ENCODE results near the gene ADTRP. TPM values are rescaled to one million over a fixed set of nuclear protein-coding genes. Genes with fewer than 3 reads are reported as not detected.

ADTRP gene
- total and polyA plus RNA-seq, 2 donors (not counting 1 experiment from before 2014, with no cell fraction given), result 0.18 to 1.2 TPM

DNA sequence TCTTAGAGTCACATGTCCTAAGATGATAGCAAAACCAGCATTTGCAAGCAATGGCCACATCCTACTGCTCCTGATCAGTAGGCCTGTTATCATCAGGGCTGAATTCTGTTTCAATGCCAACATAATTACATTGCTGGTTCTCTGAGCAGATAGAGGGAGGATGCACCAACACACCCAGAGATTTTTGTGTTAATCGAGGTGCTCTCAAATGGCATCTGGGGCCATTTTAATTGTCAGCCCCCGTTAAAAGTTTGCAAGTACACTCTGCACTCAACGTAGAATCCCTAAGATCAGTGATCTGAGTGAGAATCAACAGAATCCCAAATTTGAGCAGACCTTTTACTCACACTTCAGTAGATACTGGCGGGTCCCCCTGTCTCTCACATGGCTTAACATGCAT lies 24.8 kb downstream of the ADTRP start:
- H3K4me2 ChIP-seq (replicated peaks; ENCODE audit: low read depth, low read length, poor library complexity, severe bottlenecking), result no peak overlapping the region
- intact Hi-C loops (cut with micrococcal nuclease), result no loop called here
- no peak for DNase-seq

GRCh38 chr6:11752360-11752759 lies 26.2 kb downstream of the ADTRP start:
- no peak overlapping the region for H3K4me3 Mint-ChIP-seq
- CTCF ChIA-PET, result interaction anchor here (1.2 kb wide), 1 partner anchor 8 kb away, joined by 3 read pairs; no protein-coding TSS in a partner anchor
- H3K27ac ChIP-seq (ENCODE audit: low read length in 2 of 2), result no peak overlapping the region

More for the DNA sequence above, 24.8 kb downstream of the ADTRP start:
- Histone ChIP-seq H3K27ac (ENCODE audit: low read length in 2 of 2) (no peak overlapping the region), H3K79me2 (ENCODE audit: control insufficient read depth, insufficient read depth, low read length) (no peaks in the 10 kb centered on the region), H3K9me3 (ENCODE audit: control extremely low read depth in 1 of 3, control insufficient read depth in 2 of 3, insufficient read depth in 1 of 3, low read length in 2 of 3) (no peaks in the 10 kb centered on the region), H4K20me1 (ENCODE audit: control insufficient read depth, insufficient read depth, low read length, poor library complexity, severe bottlenecking) (no peaks in the 10 kb centered on the region), H3K27me3 (replicated peaks in 1 of 4; ENCODE audit: control extremely low read depth in 1 of 4, control insufficient read depth in 3 of 4, insufficient read depth in 4 of 4, low read length in 3 of 4) (peaks cover 0 to 9% (median 2%) of the 10 kb centered on the region in 4 experiments), H3K4me1 (ENCODE audit: control insufficient read depth in 2 of 2, insufficient read depth in 2 of 2, low read length in 2 of 2) (no peaks in the 10 kb centered on the region), H3K9ac (ENCODE audit: low read length) (no peak overlapping the region), H3K36me3 (replicated peaks in 1 of 2; ENCODE audit: control extremely low read depth in 1 of 2, control insufficient read depth in 1 of 2, extremely low read depth in 1 of 2, insufficient read depth in 2 of 2, low read length in 1 of 2) (no peaks in the 10 kb centered on the region), H3K4me3 (ENCODE audit: control extremely low read depth in 1 of 5, extremely low read depth in 1 of 5, insufficient read depth in 1 of 5, low read depth in 2 of 5, low read length in 4 of 5) (no peak overlapping the region), H2AFZ (ENCODE audit: insufficient read depth, low read depth, low read length, poor library complexity, severe bottlenecking) (no peak overlapping the region)
- 92% methylated on average over 4 of the region's 4 CpGs for WGBS (ENCODE audit: insufficient coverage)
- CTCF ChIA-PET, result no interaction called here
- TF ChIP-seq, protein P1, sequence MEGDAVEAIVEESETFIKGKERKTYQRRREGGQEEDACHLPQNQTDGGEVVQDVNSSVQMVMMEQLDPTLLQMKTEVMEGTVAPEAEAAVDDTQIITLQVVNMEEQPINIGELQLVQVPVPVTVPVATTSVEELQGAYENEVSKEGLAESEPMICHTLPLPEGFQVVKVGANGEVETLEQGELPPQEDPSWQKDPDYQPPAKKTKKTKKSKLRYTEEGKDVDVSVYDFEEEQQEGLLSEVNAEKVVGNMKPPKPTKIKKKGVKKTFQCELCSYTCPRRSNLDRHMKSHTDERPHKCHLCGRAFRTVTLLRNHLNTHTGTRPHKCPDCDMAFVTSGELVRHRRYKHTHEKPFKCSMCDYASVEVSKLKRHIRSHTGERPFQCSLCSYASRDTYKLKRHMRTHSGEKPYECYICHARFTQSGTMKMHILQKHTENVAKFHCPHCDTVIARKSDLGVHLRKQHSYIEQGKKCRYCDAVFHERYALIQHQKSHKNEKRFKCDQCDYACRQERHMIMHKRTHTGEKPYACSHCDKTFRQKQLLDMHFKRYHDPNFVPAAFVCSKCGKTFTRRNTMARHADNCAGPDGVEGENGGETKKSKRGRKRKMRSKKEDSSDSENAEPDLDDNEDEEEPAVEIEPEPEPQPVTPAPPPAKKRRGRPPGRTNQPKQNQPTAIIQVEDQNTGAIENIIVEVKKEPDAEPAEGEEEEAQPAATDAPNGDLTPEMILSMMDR (IDR thresholded peaks at IDR 0.05), result no peak
- no peak for TF ChIP-seq EZH2 (IDR thresholded peaks at IDR 0.05; ENCODE audit: borderline replicate concordance, insufficient read depth, low read depth, low read length, poor library complexity, severe bottlenecking)
- H3K9me3 Mint-ChIP-seq (ENCODE audit: insufficient read depth), result no peaks in the 10 kb centered on the region
- no peak overlapping the region for H3K27ac Mint-ChIP-seq
- no peak for ATAC-seq (ENCODE audit: low read depth)
- H3K27me3 Mint-ChIP-seq, result peaks cover 25% of the 10 kb centered on the region
- no peak overlapping the region for H3K4me3 Mint-ChIP-seq
- no peaks in the 10 kb centered on the region for H3K4me1 Mint-ChIP-seq
- POLR2A ChIA-PET, result no interaction called here

More at GRCh38 chr6:11752360-11752759, 26.2 kb downstream of the ADTRP start:
- peaks cover 21% of the 10 kb centered on the region for H3K27me3 Mint-ChIP-seq
- H3K9me3 Mint-ChIP-seq (ENCODE audit: insufficient read depth), result no peaks in the 10 kb centered on the region
- ATAC-seq (ENCODE audit: low read depth) (no peak), DNase-seq (no peak)
- intact Hi-C loops (cut with micrococcal nuclease), result no loop called here
- Histone ChIP-seq H3K9ac (ENCODE audit: low read length) (no peak overlapping the region), H4K20me1 (ENCODE audit: control insufficient read depth, insufficient read depth, low read length, poor library complexity, severe bottlenecking) (no peaks in the 10 kb centered on the region), H3K4me1 (ENCODE audit: control insufficient read depth in 2 of 2, insufficient read depth in 2 of 2, low read length in 2 of 2) (no peaks in the 10 kb centered on the region), H3K79me2 (ENCODE audit: control insufficient read depth, insufficient read depth, low read length) (no peaks in the 10 kb centered on the region), H3K27me3 (replicated peaks in 1 of 4; ENCODE audit: control extremely low read depth in 1 of 4, control insufficient read depth in 3 of 4, insufficient read depth in 4 of 4, low read length in 3 of 4) (peaks cover 0 to 9% (median 2%) of the 10 kb centered on the region in 4 experiments), H3K4me2 (replicated peaks; ENCODE audit: low read depth, low read length, poor library complexity, severe bottlenecking) (no peak overlapping the region), H3K9me3 (ENCODE audit: control extremely low read depth in 1 of 3, control insufficient read depth in 2 of 3, insufficient read depth in 1 of 3, low read length in 2 of 3) (no peaks in the 10 kb centered on the region), H3K4me3 (ENCODE audit: control extremely low read depth in 1 of 5, extremely low read depth in 1 of 5, insufficient read depth in 1 of 5, low read depth in 2 of 5, low read length in 4 of 5) (no peak overlapping the region), H2AFZ (ENCODE audit: insufficient read depth, low read depth, low read length, poor library complexity, severe bottlenecking) (no peak overlapping the region), H3K36me3 (replicated peaks in 1 of 2; ENCODE audit: control extremely low read depth in 1 of 2, control insufficient read depth in 1 of 2, extremely low read depth in 1 of 2, insufficient read depth in 2 of 2, low read length in 1 of 2) (no peaks in the 10 kb centered on the region)
- TF ChIP-seq, protein P1 (IDR thresholded peaks at IDR 0.05), result no peak
- TF ChIP-seq EZH2 (IDR thresholded peaks at IDR 0.05; ENCODE audit: borderline replicate concordance, insufficient read depth, low read depth, low read length, poor library complexity, severe bottlenecking), result no peak
- no CpG with 5 or more reads among the region's 1 CpG for WGBS (ENCODE audit: insufficient coverage)
- H3K4me1 Mint-ChIP-seq, result no peaks in the 10 kb centered on the region
- no peak overlapping the region for H3K27ac Mint-ChIP-seq
- POLR2A ChIA-PET, result no interaction called here

Data from B cell (primary cell).